GM12878 (cell line): Measurements from ENCODE around the gene SCUBE2. TPM values are rescaled to one million over a fixed set of nuclear protein-coding genes. Genes with fewer than 3 reads are reported as not detected.
A peak's percentile ranks its signal among the peaks of the same experiment; 100 is the strongest.

Experiments used
- ATAC-seq: fragments of 200-7000 bp; cut with Tn5 transposase; 3 replicates; pipeline ENCODE4 v1.9.1; 2020; ENCODE audit warnings: mild to moderate bottlenecking, moderate library complexity
- BruUV-seq: library from RNA; stranded (reverse); fragments of 400-500 nt; replicated peaks from 2 replicates; lab custom pipeline; 2021; lab: Mats Ljungman, UMichigan
- CTCF ChIA-PET: fragments of 300-600 bp; sonication (Branson Sonifier 250); formaldehyde crosslinking; extraction: SDS; loops from one replicate; lab custom pipeline; 2021; ENCODE audit warnings: inconsistent platforms; lab: Yijun Ruan, JAX
- POLR2A ChIA-PET: fragments of 350-600 bp; formaldehyde crosslinking; extraction: SDS; loops from one replicate; lab custom pipeline; 2021; ENCODE audit warnings: inconsistent platforms; lab: Charles Lee
- RAD21 ChIA-PET: fragments of 300-600 bp; sonication (Branson Sonifier 250); formaldehyde crosslinking; loops from one replicate; lab custom pipeline; 2023; ENCODE audit warnings: antibody characterized with exemption; ENCODE audit not compliant: unreplicated experiment; lab: Charles Lee
- SMC1A ChIA-PET: fragments of 300-600 bp; sonication (Branson Sonifier 250); formaldehyde crosslinking; loops from one replicate; lab custom pipeline; 2023; ENCODE audit not compliant: unreplicated experiment, uncharacterized antibody; lab: Charles Lee
- DNase-seq: peaks from one replicate; pipeline ENCODE4 v3.0.0-alpha.2; 2011; ENCODE audit warnings: low read depth, low spot score
- FAIRE-seq: peaks from 3 replicates; lab custom pipeline; 2011; peaks lifted over from hg19 to GRCh38; lab: Jason Lieb, UNC
- H2AFZ ChIP-seq: 2 replicates; pipeline ENCODE4 v1.6.0; 2011; ENCODE audit warnings: low read depth, low read length, control low read depth; ENCODE audit not compliant: control insufficient read depth
- H3K27ac ChIP-seq: 2 replicates; pipeline ENCODE4 v1.5.1; 2011; ENCODE audit warnings: control low read depth; ENCODE audit not compliant: control insufficient read depth, insufficient read depth
- H3K27me3 ChIP-seq, 2 experiments: replicated peaks in 1 of 2; 2 replicates each; pipeline versions ENCODE4 v1.6.0 to v1.6.1; 2011; ENCODE audit warnings: low read length in 1 of 2; ENCODE audit not compliant: control insufficient read depth in 2 of 2, insufficient read depth in 2 of 2
- H3K36me3 ChIP-seq, 2 experiments: 2 replicates each; pipeline ENCODE4 v1.5.1; 2011; ENCODE audit warnings: low read length in 1 of 2; ENCODE audit not compliant: control insufficient read depth in 2 of 2, insufficient read depth in 2 of 2
- H3K4me1 ChIP-seq: 2 replicates; pipeline ENCODE4 v1.6.1; 2011; ENCODE audit warnings: mild to moderate bottlenecking, low read length, moderate library complexity, mixed read lengths; ENCODE audit not compliant: control insufficient read depth, insufficient read depth
- H3K4me2 ChIP-seq: 2 replicates; pipeline ENCODE4 v1.6.0; 2011; ENCODE audit warnings: control low read depth; ENCODE audit not compliant: control insufficient read depth, insufficient read depth
- H3K4me3 ChIP-seq: fragments of 200-600 bp; sonication (generic); 2 replicates; pipeline ENCODE4 v1.5.1; 2016
- H3K79me2 ChIP-seq: 2 replicates; pipeline ENCODE4 v1.6.0; 2011; ENCODE audit warnings: low read length; ENCODE audit not compliant: control insufficient read depth, insufficient read depth
- H3K9ac ChIP-seq: 2 replicates; pipeline ENCODE4 v1.8.0; 2011; ENCODE audit warnings: low read length, control low read depth, mixed read lengths; ENCODE audit not compliant: control insufficient read depth, insufficient read depth
- H3K9me3 ChIP-seq: replicated peaks from 3 replicates; pipeline ENCODE4 v1.5.1; 2011; ENCODE audit warnings: mild to moderate bottlenecking, low read length; ENCODE audit not compliant: control insufficient read depth, insufficient read depth
- H4K20me1 ChIP-seq: 2 replicates; pipeline ENCODE4 v1.6.0; 2011; ENCODE audit not compliant: control insufficient read depth, insufficient read depth
- JUNB ChIP-seq: IDR thresholded peaks from 2 replicates; pipeline ENCODE4 v1.6.1; 2016; ENCODE audit warnings: antibody characterized with exemption, mild to moderate bottlenecking
- RAD21 ChIP-seq: IDR thresholded peaks from 2 replicates; pipeline ENCODE4 v1.6.1; 2011; ENCODE audit warnings: mild to moderate bottlenecking, low read depth, low read length, moderate library complexity; ENCODE audit not compliant: insufficient read depth
- TBL1XR1 ChIP-seq: IDR thresholded peaks from 2 replicates; pipeline ENCODE4 v1.6.1; 2012; ENCODE audit warnings: low read depth, low read length, improper control_type of control experiment
- TCF3 ChIP-seq: IDR thresholded peaks from 2 replicates; pipeline ENCODE4 v1.6.1; 2012; ENCODE audit warnings: low read depth, mild to moderate bottlenecking, low read length, borderline replicate concordance; ENCODE audit not compliant: insufficient read depth
- WGBS: methylation state at CpG from one replicate; pipeline ENCODE4 v1.1.6; 2016; ENCODE audit warnings: low lambda C conversion rate; ENCODE audit not compliant: insufficient replicate concordance, insufficient coverage; ENCODE audit errors: missing lambda C conversion rate; 5-methylcytosine and 5-hydroxymethylcytosine counted together
- in situ Hi-C: fragments of 300-500 bp; cut with MboI; formaldehyde crosslinking; loops from 9 replicates; pipeline ENCODE4 v1.14.3; 2018; ENCODE audit warnings: mixed read lengths
- intact Hi-C: fragments of 100-400 bp; cut with micrococcal nuclease; formaldehyde crosslinking; loops from one replicate; pipeline ENCODE4 v1.14.2; 2022; ENCODE audit not compliant: unreplicated experiment
- polyA plus RNA-seq, 11 experiments: library from polyadenylated mRNA; depleted of rRNA in 4 of 11; unstranded in 6 of 11; stranded (reverse) in 5 of 11; fragments of >200 nt; fragmentation: Nextera tagmentation in 4 of 11; fragmentation: Illumina TruSeq in 1 of 11; extraction: Ambion mirVana in 4 of 11; extraction: Trizol in 1 of 11; gene quantifications; 1 replicate in 1 of 11; 2 replicates in 10 of 11; pipeline versions ENCODE4 v1.2.1 to v1.2.3, GENCODE V29; 2011 to 2016; ENCODE audit warnings: inconsistent platforms in 2 of 11, missing spikeins in 2 of 11, low read depth in 1 of 11
- total RNA-seq, 4 experiments: library from RNA; depleted of rRNA in 3 of 4; stranded (reverse); fragments of >200 nt in 3 of 4; fragmentation: Illumina TruSeq in 1 of 4; extraction: Trizol in 1 of 4; gene quantifications; 2 replicates each; pipeline versions ENCODE4 v1.2.1 to v1.2.3, GENCODE V29; 2013 to 2021

The SCUBE2 gene
- total and polyA plus RNA-seq, 10 of the 15 experiments (the other 5 are each of a cell fraction or from before 2014, with no cell fraction given), result 0.12 to 0.56 (median 0.31) TPM; not detected in 2

DNA sequence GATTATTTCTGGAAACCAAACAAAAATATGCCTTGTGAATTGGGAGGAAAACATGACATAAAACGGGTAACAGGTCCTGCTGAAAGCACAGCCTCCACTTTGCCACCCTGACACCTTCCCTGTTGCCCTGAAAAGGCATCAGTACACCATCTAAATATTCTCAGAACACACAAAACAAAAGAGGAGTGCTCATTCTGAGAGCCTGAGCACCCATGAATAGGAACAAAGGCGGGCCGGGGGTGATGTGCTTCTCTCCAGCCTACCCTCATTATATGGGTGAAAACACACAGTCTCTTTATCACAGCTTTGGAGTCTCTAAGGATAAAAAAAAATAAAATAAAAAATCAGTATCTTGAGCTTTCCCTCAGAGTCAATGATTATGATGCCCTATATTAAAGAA is 19.7 kb downstream of the SCUBE2 start:
- Histone ChIP-seq H3K27me3 (no peaks in the 10 kb centered on the region; a peak in 1 of 4 replicates), H3K4me3 (no peak overlapping the region), H2AFZ (peak overlapping the region; percentile 26), H3K36me3 (no peaks in the 10 kb centered on the region), H3K79me2 (no peaks in the 10 kb centered on the region), H4K20me1 (no peaks in the 10 kb centered on the region), H3K4me2 (peak overlapping the region; percentile 55), H3K9me3 (no peaks in the 10 kb centered on the region), H3K9ac (no peak overlapping the region), H3K27ac (no peak overlapping the region), H3K4me1 (peaks cover 3% of the 10 kb centered on the region)
- intact Hi-C loops, result no loop called here
- in situ Hi-C loops, result no loop called here
- ATAC-seq (peak; percentile 78), DNase-seq (no peak), FAIRE-seq (no peak)
- CTCF ChIA-PET, result interaction anchor here (0.8 to 2.8 kb wide), 8 partner anchors 12 to 435 kb away, joined by 3 to 15 read pairs (median 4); no protein-coding TSS in a partner anchor
- RAD21 ChIA-PET, result interaction anchor here (1.3 to 1.9 kb wide), 5 partner anchors 10 to 66 kb away, joined by 4 to 6 read pairs (median 4); no protein-coding TSS in a partner anchor
- BruUV-seq, result no TSS peak
- 2% methylated on average over 3 of the region's 3 CpGs for WGBS
- SMC1A ChIA-PET, result interaction anchor here (0.6 to 1.8 kb wide), 4 partner anchors 10 to 89 kb away, joined by 3 to 19 read pairs (median 5); no protein-coding TSS in a partner anchor
- TF ChIP-seq TBL1XR1 (no peak), JUNB (0 out of 2 replicates have a peak, but pooled peaks have one; percentile 40)
- POLR2A ChIA-PET, result interaction anchor here (1.2 to 1.7 kb wide), 2 partner anchors 10 to 107 kb away, joined by 3 to 10 read pairs; partner anchors contain the start of gene TMEM9B

DNA sequence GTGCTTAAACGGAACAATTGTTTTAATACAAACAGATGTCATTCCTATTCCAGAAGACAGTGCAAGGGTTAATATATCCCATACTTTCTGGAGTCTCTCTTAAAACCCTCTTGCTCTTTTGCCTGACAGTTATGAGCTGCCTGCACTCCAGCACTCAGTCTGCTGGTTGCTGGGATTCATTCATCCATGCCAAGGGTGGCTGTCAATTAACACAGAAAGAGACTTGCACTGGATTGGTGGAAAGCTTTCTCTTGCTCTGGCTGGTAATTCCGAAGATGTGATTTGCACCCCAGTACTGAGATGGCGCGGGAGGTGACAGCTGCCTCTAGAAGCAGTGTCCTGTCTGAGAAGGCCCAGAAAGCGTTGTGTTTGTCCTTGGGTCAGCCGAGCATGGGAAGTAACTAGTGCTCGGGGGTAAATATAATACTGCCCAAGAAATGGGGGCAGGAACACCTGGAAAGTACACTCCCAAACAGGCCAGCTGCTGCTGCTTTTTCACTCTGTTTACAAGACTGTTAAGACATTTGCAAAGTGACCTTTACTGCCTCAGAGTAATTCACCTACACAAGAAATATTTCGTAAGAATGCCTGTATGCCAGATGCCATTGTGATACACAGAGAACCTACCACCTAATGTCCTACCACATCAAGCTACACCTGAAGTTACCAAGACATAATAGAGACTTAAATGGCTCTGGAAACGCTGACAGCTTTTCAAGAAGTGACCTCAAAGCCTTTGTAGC is 20.5 kb downstream of the SCUBE2 start:
- Histone ChIP-seq H3K4me3 (no peak overlapping the region), H3K9me3 (no peaks in the 10 kb centered on the region), H3K27ac (no peak overlapping the region), H3K4me1 (peaks cover 3% of the 10 kb centered on the region), H3K79me2 (no peaks in the 10 kb centered on the region), H3K36me3 (no peaks in the 10 kb centered on the region), H3K4me2 (peak overlapping the region; percentile 55; the same call in 1 of the 2 replicates), H3K27me3 (no peaks in the 10 kb centered on the region; a peak in 1 of 4 replicates), H4K20me1 (no peaks in the 10 kb centered on the region), H3K9ac (no peak overlapping the region), H2AFZ (no peak overlapping the region)
- ChIA-PET CTCF (interaction anchor here (1.4 to 2.8 kb wide), 6 partner anchors 11 to 436 kb away, joined by 3 to 15 read pairs (median 6); no protein-coding TSS in a partner anchor), POLR2A (interaction anchor here (1.2 to 1.7 kb wide), 2 partner anchors 9 to 107 kb away, joined by 3 to 10 read pairs; partner anchors contain the start of gene TMEM9B), RAD21 (interaction anchor here (0.6 to 1.9 kb wide), 8 partner anchors 9 to 156 kb away, joined by 3 to 6 read pairs (median 4); no protein-coding TSS in a partner anchor), SMC1A (interaction anchor here (0.6 to 1.8 kb wide), 5 partner anchors 9 to 89 kb away, joined by 3 to 19 read pairs (median 3); no protein-coding TSS in a partner anchor)
- WGBS, result 85% methylated on average over 9 of the region's 9 CpGs
- no peak for TF ChIP-seq RAD21
- TF ChIP-seq TCF3, result no peak
- DNase-seq (no peak), FAIRE-seq (no peak), ATAC-seq (peak; percentile 11; the same call in 2 of the 3 replicates)
- in situ Hi-C loops (no loop called here), intact Hi-C loops (no loop called here)
- no TSS peak for BruUV-seq
